HL-60 (cell line): Measurements from ENCODE around the gene VRK3.
"Not testable (repeated sequence)": the region's sequence is repeated elsewhere in the genome, so short reads cannot be mapped to it uniquely, and the experiment has no call there.

Experiments used
- DNase-seq, 2 experiments: peaks; one replicate each; pipeline ENCODE4 v3.0.0-alpha.2; 2010 to 2020; ENCODE audit warnings: low read depth in 1 of 2, low spot score in 1 of 2
- H3K27ac ChIP-seq: fragments of 250-450 bp; sonication (Bioruptor Pico); replicated peaks from 2 replicates; pipeline ENCODE4 v1.5.1; 2020; ENCODE audit warnings: mild to moderate bottlenecking, moderate library complexity
- H3K27me3 ChIP-seq: fragments of 250-450 bp; sonication (Bioruptor Pico); 2 replicates; pipeline ENCODE4 v1.5.1; 2021; ENCODE audit warnings: mild to moderate bottlenecking, moderate library complexity; ENCODE audit not compliant: insufficient read depth, poor library complexity, severe bottlenecking
- H3K4me3 ChIP-seq: replicated peaks from 2 replicates; pipeline ENCODE4 v1.5.1; 2011; ENCODE audit warnings: mild to moderate bottlenecking, control low read depth, low read length; ENCODE audit not compliant: insufficient read depth
- GABPA ChIP-seq: IDR thresholded peaks from 2 replicates; pipeline ENCODE4 v1.6.1; 2012; ENCODE audit warnings: low read depth
- POLR2AphosphoS5 ChIP-seq: IDR thresholded peaks from 2 replicates; pipeline ENCODE4 v1.6.1; 2012; ENCODE audit warnings: low read depth
- REST ChIP-seq: IDR thresholded peaks from 2 replicates; pipeline ENCODE4 v1.6.1; 2012; ENCODE audit warnings: low read depth; ENCODE audit not compliant: insufficient replicate concordance
- SPI1 ChIP-seq: IDR thresholded peaks from 2 replicates; pipeline ENCODE4 v1.6.1; 2012; ENCODE audit warnings: low read depth, mild to moderate bottlenecking, borderline replicate concordance
- TF ChIP-seq, protein P1 (sequence below): IDR thresholded peaks from one replicate; pipeline ENCODE4 v1.5.1; 2011; ENCODE audit warnings: low read length, control low read depth, inconsistent platforms; ENCODE audit not compliant: insufficient read depth

Gene VRK3

DNA sequence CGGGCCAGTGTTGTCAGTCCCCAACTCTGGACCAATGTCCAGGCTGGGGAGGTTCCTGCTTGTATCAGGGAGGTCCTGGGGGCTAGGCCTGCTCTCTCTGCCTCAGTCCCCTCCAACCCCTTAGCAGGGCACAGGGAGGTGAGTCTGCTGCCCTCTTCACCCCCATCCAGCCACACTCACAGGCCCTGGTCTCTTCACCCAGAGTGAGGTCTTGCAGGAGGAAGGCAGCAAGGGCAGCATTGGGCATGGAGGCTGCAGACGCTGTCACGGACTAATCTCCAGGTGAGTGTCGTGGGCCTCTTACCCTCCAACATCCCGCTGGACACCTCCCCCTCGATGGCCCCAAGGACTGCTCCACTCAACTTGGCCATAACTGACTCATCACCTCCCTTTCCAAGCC, 52.3 kb downstream of the VRK3 start:
- H3K4me3 ChIP-seq: no peak overlapping the region
- no peak overlapping the region for H3K27ac ChIP-seq
- DNase-seq: no peak
- TF ChIP-seq, protein P1, sequence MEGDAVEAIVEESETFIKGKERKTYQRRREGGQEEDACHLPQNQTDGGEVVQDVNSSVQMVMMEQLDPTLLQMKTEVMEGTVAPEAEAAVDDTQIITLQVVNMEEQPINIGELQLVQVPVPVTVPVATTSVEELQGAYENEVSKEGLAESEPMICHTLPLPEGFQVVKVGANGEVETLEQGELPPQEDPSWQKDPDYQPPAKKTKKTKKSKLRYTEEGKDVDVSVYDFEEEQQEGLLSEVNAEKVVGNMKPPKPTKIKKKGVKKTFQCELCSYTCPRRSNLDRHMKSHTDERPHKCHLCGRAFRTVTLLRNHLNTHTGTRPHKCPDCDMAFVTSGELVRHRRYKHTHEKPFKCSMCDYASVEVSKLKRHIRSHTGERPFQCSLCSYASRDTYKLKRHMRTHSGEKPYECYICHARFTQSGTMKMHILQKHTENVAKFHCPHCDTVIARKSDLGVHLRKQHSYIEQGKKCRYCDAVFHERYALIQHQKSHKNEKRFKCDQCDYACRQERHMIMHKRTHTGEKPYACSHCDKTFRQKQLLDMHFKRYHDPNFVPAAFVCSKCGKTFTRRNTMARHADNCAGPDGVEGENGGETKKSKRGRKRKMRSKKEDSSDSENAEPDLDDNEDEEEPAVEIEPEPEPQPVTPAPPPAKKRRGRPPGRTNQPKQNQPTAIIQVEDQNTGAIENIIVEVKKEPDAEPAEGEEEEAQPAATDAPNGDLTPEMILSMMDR: no peak
- TF ChIP-seq SPI1 (no peak), POLR2AphosphoS5 (no peak), GABPA (no peak), REST (no peak)
- no peaks in the 10 kb centered on the region for H3K27me3 ChIP-seq

DNA sequence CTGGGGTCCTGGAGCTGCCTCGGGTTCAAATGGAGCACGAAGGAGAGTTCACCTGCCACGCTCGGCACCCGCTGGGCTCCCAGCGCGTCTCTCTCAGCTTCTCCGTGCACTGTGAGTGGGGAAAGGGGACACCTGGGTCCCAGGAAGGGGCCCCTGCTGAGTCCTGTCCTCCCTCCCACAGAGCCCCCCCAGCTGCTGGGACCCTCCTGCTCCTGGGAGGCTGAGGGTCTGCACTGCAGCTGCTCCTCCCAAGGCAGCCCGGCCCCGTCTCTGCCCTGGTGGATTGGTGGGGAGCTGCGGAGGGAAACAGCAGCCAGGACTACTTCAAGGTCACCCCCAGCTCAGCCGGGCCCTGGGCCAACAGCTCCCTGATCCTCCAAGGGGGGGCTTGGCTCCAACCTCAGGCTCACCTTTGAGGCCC, 53.2 kb downstream of the VRK3 start:
- no peak overlapping the region for H3K4me3 ChIP-seq
- H3K27ac ChIP-seq: no peak overlapping the region
- H3K27me3 ChIP-seq: no peaks in the 10 kb centered on the region
- no peak for DNase-seq
- no peak for TF ChIP-seq REST
- TF ChIP-seq POLR2AphosphoS5: no peak
- TF ChIP-seq, protein P1: no peak
- no peak for TF ChIP-seq GABPA
- TF ChIP-seq SPI1: no peak

DNA sequence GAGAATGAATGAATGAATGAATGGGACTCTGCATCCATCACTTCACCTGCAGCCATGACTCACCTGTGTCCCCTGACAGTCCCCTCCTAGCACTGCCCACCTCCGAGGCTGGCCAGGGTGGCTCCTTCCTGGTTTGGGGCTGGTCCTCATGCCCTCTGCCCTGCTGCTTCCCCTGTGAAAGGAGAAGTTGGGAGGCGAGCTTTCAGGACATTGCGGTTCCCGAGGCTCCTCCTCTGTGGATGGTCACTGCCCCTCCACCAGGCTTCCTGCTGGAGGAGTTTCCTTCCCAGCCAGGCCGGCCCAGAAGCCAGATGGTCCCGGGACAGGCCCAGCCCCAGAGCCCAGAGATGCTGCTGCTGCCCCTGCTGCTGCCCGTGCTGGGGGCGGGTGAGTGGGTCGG, 55.8 kb downstream of the VRK3 start:
- DNase-seq: peak in 1 of 2 experiments; percentile 59
- H3K4me3 ChIP-seq, H3K27me3 ChIP-seq, H3K27ac ChIP-seq: not testable (repeated sequence)

- no peak for TF ChIP-seq POLR2AphosphoS5
- TF ChIP-seq, protein P1: no peak
- peak; percentile 46; the same call in 1 of the 2 replicates for TF ChIP-seq SPI1
- no peak for TF ChIP-seq GABPA
- H3K27ac ChIP-seq: no peak overlapping the region
- no peak overlapping the region for H3K4me3 ChIP-seq
- no peaks in the 10 kb centered on the region for H3K27me3 ChIP-seq
- peak; percentile 66 to 91 for DNase-seq
These were observed 56.8 kb downstream of the VRK3 start for GRCh38 chr19:49968279-49968922.

- not testable (repeated sequence) for H3K4me3 ChIP-seq, DNase-seq, H3K27me3 ChIP-seq, H3K27ac ChIP-seq
These were observed 64.2 kb downstream of the VRK3 start, which contains the start of gene SIGLEC11 for GRCh38 chr19:49960980-49961379. TSS of gene SIGLEC11 (minus strand) at chr19:49961172. CDS start at chr19:49961081, 91 bp downstream.

- not testable (repeated sequence) for H3K27ac ChIP-seq, DNase-seq, H3K4me3 ChIP-seq
These were observed 65.3 kb downstream of the VRK3 start for GRCh38 chr19:49959892-49960291.

DNA sequence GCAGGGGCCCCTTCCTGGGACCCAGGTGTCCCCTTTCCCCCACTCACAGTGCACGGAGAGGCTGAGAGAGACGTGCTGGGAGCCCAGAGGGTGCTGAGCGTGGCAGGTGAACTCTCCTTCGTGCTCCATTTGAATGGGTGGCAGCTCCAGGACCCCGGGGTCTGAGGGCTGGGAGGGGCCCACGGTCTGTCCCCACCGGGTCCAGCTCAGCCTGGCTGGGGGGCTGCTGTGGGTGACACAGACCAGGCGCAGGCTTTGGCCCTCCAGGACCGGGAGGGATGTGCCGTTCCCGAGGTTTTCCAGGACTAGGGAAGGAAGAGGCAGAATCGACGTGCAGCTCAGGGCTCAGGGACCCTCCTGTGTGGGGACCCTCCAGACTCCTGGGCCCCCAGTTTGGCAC, 66.6 kb downstream of the VRK3 start:
- H3K27me3 ChIP-seq, H3K4me3 ChIP-seq, DNase-seq, H3K27ac ChIP-seq: not testable (repeated sequence)

More at GRCh38 chr19:49959892-49960291, 65.3 kb downstream of the VRK3 start:
- not testable (repeated sequence) for H3K27me3 ChIP-seq
